ENCODE measurements around the gene ADRA2A.

ADRA2A gene

GRCh38 chr10:111107023-111107422 is 30.2 kb downstream of the ADRA2A start:
- no peak for TF ChIP-seq CTCF (IDR thresholded peaks at IDR 0.05; ENCODE audit: low read depth, low read length)
- DNase-seq (ENCODE audit: low read depth, low spot score) = no peak
- no peak overlapping the region for H3K4me3 ChIP-seq (ENCODE audit: low read depth, low read length)
- in situ Hi-C loops (cut with HindIII; ENCODE audit: low sequenced_read_pairs) = no loop called here

DNA sequence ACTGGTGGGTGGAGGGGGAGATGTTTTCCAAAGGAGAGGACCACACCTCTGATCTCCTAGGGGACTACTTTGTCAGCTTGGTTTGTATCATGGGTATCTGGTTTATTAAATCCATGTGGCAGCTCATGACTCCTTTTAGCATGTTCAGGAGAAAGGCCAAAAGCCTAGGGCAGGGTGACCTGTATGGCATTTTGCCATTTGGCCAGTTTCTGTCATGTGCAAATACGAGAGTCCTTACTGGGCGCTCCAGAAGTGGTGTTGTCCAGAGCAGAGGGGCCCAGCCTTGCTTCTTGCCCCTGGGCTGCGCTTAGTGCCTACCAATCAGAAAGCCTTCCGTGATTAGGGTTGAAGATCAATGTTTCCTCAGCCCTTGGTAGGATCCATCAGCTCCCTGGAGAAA is 31.0 kb downstream of the ADRA2A start:
- no peak for DNase-seq (ENCODE audit: low read depth, low spot score)
- in situ Hi-C loops (cut with HindIII; ENCODE audit: low sequenced_read_pairs) = no loop called here
- no peak for TF ChIP-seq CTCF (IDR thresholded peaks at IDR 0.05; ENCODE audit: low read depth, low read length)
- no peak overlapping the region for H3K4me3 ChIP-seq (ENCODE audit: low read depth, low read length)

GRCh38 chr10:111108441-111108840 is 31.6 kb downstream of the ADRA2A start:
- in situ Hi-C loops (cut with HindIII; ENCODE audit: low sequenced_read_pairs) = no loop called here
- TF ChIP-seq CTCF (IDR thresholded peaks at IDR 0.05; ENCODE audit: low read depth, low read length) = no peak
- DNase-seq (ENCODE audit: low read depth, low spot score) = no peak
- H3K4me3 ChIP-seq (ENCODE audit: low read depth, low read length) = no peak overlapping the region

DNA sequence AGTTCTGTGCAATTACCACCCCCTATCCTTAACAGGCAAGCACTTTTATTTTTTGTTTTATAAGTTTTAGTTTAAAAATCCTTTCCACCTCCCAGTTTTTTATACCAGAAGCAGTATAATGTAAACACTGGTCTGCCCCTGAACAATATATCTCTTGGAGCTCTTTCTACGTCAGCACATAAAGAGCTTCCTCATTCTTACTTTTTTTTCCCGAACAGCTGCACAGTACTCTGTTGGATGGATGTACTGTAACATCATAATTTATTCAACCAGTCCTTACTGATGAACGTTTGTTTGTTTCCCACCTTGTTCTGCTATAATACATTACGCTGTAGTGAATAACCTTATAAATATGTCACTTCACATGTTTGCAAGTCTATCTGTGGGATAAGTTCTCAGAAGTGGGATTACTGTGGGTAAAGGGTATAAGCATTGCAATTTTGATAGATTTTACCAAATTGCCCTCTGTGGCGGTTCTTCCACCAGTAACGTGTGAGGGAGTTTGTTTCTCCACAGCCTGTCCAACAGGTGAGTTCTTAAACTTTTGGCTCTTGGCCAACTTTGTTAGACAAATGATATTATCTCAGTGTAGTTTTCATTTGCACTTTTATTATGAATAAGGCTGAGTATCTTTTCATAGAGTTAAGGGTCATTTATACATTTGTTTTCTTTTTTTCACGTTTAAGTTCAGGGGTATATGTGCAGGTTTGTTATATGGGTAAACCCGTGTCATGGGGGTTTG is 32.8 kb downstream of the ADRA2A start:
- in situ Hi-C loops (cut with HindIII; ENCODE audit: low sequenced_read_pairs) = no loop called here
- no peak overlapping the region for H3K4me3 ChIP-seq (ENCODE audit: low read depth, low read length)
- no peak for TF ChIP-seq CTCF (IDR thresholded peaks at IDR 0.05; ENCODE audit: low read depth, low read length)
- no peak for DNase-seq (ENCODE audit: low read depth, low spot score)

DNA sequence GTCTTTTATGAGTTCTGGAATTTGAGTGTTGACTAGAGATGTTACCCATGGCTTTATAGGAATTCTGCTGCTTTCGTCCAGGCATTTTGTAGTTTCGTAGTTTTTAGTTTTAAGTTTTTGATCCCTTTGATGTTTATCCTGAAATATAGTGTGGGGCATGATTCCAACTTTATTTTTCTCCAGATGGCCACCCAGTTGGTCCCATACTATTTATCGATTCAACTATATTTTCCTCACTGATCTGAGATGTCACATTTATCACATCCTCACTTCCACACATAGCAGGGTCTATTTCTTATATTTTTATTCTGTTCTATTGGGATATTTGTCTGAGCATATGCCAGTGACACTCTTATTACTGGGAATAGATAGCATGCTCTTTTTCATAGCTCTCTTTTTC is 33.9 kb downstream of the ADRA2A start:
- in situ Hi-C loops (cut with HindIII; ENCODE audit: low sequenced_read_pairs) = no loop called here
- H3K4me3 ChIP-seq (ENCODE audit: low read depth, low read length) = no peak overlapping the region
- DNase-seq (ENCODE audit: low read depth, low spot score) = no peak
- TF ChIP-seq CTCF (IDR thresholded peaks at IDR 0.05; ENCODE audit: low read depth, low read length) = no peak

- no peak for DNase-seq (ENCODE audit: low read depth, low spot score)
- in situ Hi-C loops (cut with HindIII; ENCODE audit: low sequenced_read_pairs) = no loop called here
- no peak overlapping the region for H3K4me3 ChIP-seq (ENCODE audit: low read depth, low read length)
- no peak for TF ChIP-seq CTCF (IDR thresholded peaks at IDR 0.05; ENCODE audit: low read depth, low read length)
Measured at GRCh38 chr10:111112333-111112732, 35.5 kb downstream of the ADRA2A start.
